A673 (cell line): ENCODE results near the gene SNX11.

Source experiments
- EZH2 ChIP-seq: fragments of 200-600 bp; sonication (generic); IDR thresholded peaks from 2 replicates; pipeline ENCODE4 v1.6.1; 2017; ENCODE audit warnings: borderline replicate concordance, low read depth, mild to moderate bottlenecking, mixed read lengths, antibody characterized with exemption, low read length; ENCODE audit not compliant: poor library complexity, severe bottlenecking
- TF ChIP-seq, protein P1 (sequence below): fragments of 300-800, 200-600 bp; sonication (generic); conservative IDR thresholded peaks from 2 replicates; pipeline ENCODE4 v1.5.1; 2017; ENCODE audit warnings: low read depth, mild to moderate bottlenecking, antibody characterized with exemption, low read length, moderate library complexity, mixed read lengths

DNA sequence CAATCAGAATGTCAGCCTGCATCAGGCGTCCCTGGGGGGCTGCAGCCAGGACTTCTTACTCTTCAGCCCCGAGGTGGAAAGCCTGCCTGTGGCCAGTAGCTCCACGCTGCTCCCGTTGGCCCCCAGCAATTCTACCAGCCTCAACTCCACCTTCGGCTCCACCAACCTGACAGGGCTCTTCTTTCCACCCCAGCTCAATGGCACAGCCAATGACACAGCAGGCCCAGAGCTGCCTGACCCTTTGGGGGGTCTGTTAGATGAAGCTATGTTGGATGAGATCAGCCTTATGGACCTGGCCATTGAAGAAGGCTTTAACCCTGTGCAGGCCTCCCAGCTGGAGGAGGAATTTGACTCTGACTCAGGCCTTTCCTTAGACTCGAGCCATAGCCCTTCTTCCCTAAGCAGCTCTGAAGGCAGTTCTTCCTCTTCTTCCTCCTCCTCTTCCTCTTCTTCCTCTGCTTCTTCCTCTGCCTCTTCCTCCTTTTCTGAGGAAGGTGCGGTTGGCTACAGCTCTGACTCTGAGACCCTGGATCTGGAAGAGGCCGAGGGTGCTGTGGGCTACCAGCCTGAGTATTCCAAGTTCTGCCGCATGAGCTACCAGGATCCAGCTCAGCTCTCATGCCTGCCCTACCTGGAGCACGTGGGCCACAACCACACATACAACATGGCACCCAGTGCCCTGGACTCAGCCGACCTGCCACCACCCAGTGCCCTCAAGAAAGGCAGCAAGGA lies 49.0 kb upstream of the SNX11 start:
- TF ChIP-seq, protein P1, sequence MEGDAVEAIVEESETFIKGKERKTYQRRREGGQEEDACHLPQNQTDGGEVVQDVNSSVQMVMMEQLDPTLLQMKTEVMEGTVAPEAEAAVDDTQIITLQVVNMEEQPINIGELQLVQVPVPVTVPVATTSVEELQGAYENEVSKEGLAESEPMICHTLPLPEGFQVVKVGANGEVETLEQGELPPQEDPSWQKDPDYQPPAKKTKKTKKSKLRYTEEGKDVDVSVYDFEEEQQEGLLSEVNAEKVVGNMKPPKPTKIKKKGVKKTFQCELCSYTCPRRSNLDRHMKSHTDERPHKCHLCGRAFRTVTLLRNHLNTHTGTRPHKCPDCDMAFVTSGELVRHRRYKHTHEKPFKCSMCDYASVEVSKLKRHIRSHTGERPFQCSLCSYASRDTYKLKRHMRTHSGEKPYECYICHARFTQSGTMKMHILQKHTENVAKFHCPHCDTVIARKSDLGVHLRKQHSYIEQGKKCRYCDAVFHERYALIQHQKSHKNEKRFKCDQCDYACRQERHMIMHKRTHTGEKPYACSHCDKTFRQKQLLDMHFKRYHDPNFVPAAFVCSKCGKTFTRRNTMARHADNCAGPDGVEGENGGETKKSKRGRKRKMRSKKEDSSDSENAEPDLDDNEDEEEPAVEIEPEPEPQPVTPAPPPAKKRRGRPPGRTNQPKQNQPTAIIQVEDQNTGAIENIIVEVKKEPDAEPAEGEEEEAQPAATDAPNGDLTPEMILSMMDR = no peak
- no peak for TF ChIP-seq EZH2
